Measurements from ENCODE around the gene CLIC3. TPM values are rescaled to one million over a fixed set of nuclear protein-coding genes. Genes with fewer than 3 reads are reported as not detected.

Gene CLIC3
- total RNA-seq, 1 donor from 2014 or later: 0.31 TPM

GRCh38 chr9:137030538-137031527 lies 34.5 kb upstream of the CLIC3 start:
- DNase-seq: no peak

- no peak for DNase-seq
Observed at GRCh38 chr9:137030006-137030405, 33.6 kb upstream of the CLIC3 start.

- peak; percentile 46 for DNase-seq
Observed at GRCh38 chr9:137029058-137029936, 32.9 kb upstream of the CLIC3 start.

GRCh38 chr9:137028263-137029057 lies 32.1 kb upstream of the CLIC3 start:
- peak; percentile 59 for DNase-seq

- no peak for DNase-seq
Observed at GRCh38 chr9:137027369-137028262, 31.2 kb upstream of the CLIC3 start, which contains the start of gene ABCA2. ABCA2 (minus strand) TSS chr9:137028237; CDS start chr9:137028140, 97 bp downstream.

- no peak for DNase-seq
Observed at GRCh38 chr9:137026828-137027227, 30.5 kb upstream of the CLIC3 start.

GRCh38 chr9:137026384-137026783 lies 30.0 kb upstream of the CLIC3 start:
- no peak for DNase-seq

GRCh38 chr9:137025517-137025966 lies 29.2 kb upstream of the CLIC3 start:
- DNase-seq: peak; percentile 95

- DNase-seq: peak; percentile 44
Observed at GRCh38 chr9:137023583-137023991, 27.2 kb upstream of the CLIC3 start.

GRCh38 chr9:137023157-137023556 lies 26.8 kb upstream of the CLIC3 start:
- no peak for DNase-seq

- no peak for DNase-seq
Observed at GRCh38 chr9:137022662-137023008, 26.3 kb upstream of the CLIC3 start.

- DNase-seq: peak; percentile 87
Observed at GRCh38 chr9:137021979-137022661, 25.8 kb upstream of the CLIC3 start.

GRCh38 chr9:137021568-137021978 lies 25.2 kb upstream of the CLIC3 start:
- no peak for DNase-seq

GRCh38 chr9:137020771-137021567 lies 24.6 kb upstream of the CLIC3 start:
- DNase-seq: no peak

GRCh38 chr9:137019891-137020683 lies 23.7 kb upstream of the CLIC3 start:
- no peak for DNase-seq

GRCh38 chr9:137018761-137019559 lies 22.6 kb upstream of the CLIC3 start:
- DNase-seq: no peak

GRCh38 chr9:137017791-137018497 lies 21.6 kb upstream of the CLIC3 start:
- DNase-seq: no peak

All from occipital lobe (tissue), 2 donors.